HUES64 (cell line): ENCODE data around the gene PLEKHG4.

ENCODE experiments used
- H3K27ac ChIP-seq: 2 replicates; pipeline ENCODE4 v1.7.0; 2013; ENCODE audit warnings: low read depth, low read length, inconsistent platforms
- H3K27me3 ChIP-seq: 2 replicates; pipeline ENCODE4 v1.6.1; 2013; ENCODE audit warnings: mild to moderate bottlenecking, low read length; ENCODE audit not compliant: insufficient read depth
- H3K36me3 ChIP-seq: 2 replicates; pipeline ENCODE4 v1.6.1; 2013; ENCODE audit warnings: mild to moderate bottlenecking, low read length; ENCODE audit not compliant: insufficient read depth
- H3K4me1 ChIP-seq: 2 replicates; pipeline ENCODE4 v1.6.1; 2013; ENCODE audit warnings: mild to moderate bottlenecking, low read length, moderate library complexity; ENCODE audit not compliant: insufficient read depth
- H3K4me3 ChIP-seq: 2 replicates; pipeline ENCODE4 v1.5.1; 2013; ENCODE audit warnings: mild to moderate bottlenecking, low read length, moderate library complexity
- H3K9ac ChIP-seq: 2 replicates; pipeline ENCODE4 v1.6.1; 2013; ENCODE audit warnings: mild to moderate bottlenecking, low read depth, low read length
- H3K9me3 ChIP-seq: 2 replicates; pipeline ENCODE4 v1.6.1; 2013; ENCODE audit warnings: low read depth, low read length; ENCODE audit not compliant: insufficient read depth
- WGBS: fragments of 150-250, 120-280 bp; methylation state at CpG from one replicate; pipeline ENCODE4 v1.1.7; 2013; ENCODE audit warnings: missing lambda C conversion rate; 5-methylcytosine and 5-hydroxymethylcytosine counted together

PLEKHG4 gene

GRCh38 chr16:67294938-67295361, 15.6 kb downstream of the PLEKHG4 start:
- no peaks in the 10 kb centered on the region for H3K36me3 ChIP-seq
- WGBS: 80% methylated on average over 7 of the region's 7 CpGs
- no peak overlapping the region for H3K27ac ChIP-seq
- peaks cover 3% of the 10 kb centered on the region; the same call in 1 of the 2 replicates for H3K27me3 ChIP-seq
- no peaks in the 10 kb centered on the region for H3K9me3 ChIP-seq
- H3K4me1 ChIP-seq: no peaks in the 10 kb centered on the region
- no peak overlapping the region for H3K4me3 ChIP-seq
- H3K9ac ChIP-seq: no peak overlapping the region

GRCh38 chr16:67296420-67296819, 17.1 kb downstream of the PLEKHG4 start:
- no peak overlapping the region for H3K27ac ChIP-seq
- H3K36me3 ChIP-seq: no peaks in the 10 kb centered on the region
- no peaks in the 10 kb centered on the region for H3K9me3 ChIP-seq
- H3K9ac ChIP-seq: no peak overlapping the region
- H3K27me3 ChIP-seq: peaks cover 3% of the 10 kb centered on the region; the same call in 1 of the 2 replicates
- WGBS: 92% methylated on average over 3 of the region's 3 CpGs
- H3K4me1 ChIP-seq: no peaks in the 10 kb centered on the region
- H3K4me3 ChIP-seq: no peak overlapping the region

GRCh38 chr16:67298277-67298676, 18.9 kb downstream of the PLEKHG4 start:
- WGBS: 92% methylated on average over 9 of the region's 9 CpGs
- H3K36me3 ChIP-seq: no peaks in the 10 kb centered on the region
- no peaks in the 10 kb centered on the region for H3K9me3 ChIP-seq
- H3K27me3 ChIP-seq: peaks cover 3% of the 10 kb centered on the region; the same call in 1 of the 2 replicates
- no peak overlapping the region for H3K9ac ChIP-seq
- H3K4me1 ChIP-seq: no peaks in the 10 kb centered on the region; the same call in 1 of the 2 replicates
- H3K27ac ChIP-seq: no peak overlapping the region
- no peak overlapping the region for H3K4me3 ChIP-seq

- no peak overlapping the region for H3K9ac ChIP-seq
- WGBS: 96% methylated on average over 15 of the region's 15 CpGs
- peaks cover 3% of the 10 kb centered on the region; the same call in 1 of the 2 replicates for H3K27me3 ChIP-seq
- H3K9me3 ChIP-seq: no peaks in the 10 kb centered on the region
- H3K27ac ChIP-seq: no peak overlapping the region
- H3K4me1 ChIP-seq: no peaks in the 10 kb centered on the region; the same call in 1 of the 2 replicates
- H3K36me3 ChIP-seq: no peaks in the 10 kb centered on the region
- no peak overlapping the region for H3K4me3 ChIP-seq
Observed at GRCh38 chr16:67299269-67299668, 19.9 kb downstream of the PLEKHG4 start.

GRCh38 chr16:67301080-67301782, 21.9 kb downstream of the PLEKHG4 start:
- 88% methylated on average over 10 of the region's 11 CpGs for WGBS
- Histone ChIP-seq H3K27me3 (peaks cover 3% of the 10 kb centered on the region; the same call in 1 of the 2 replicates), H3K27ac (no peak overlapping the region), H3K36me3 (no peaks in the 10 kb centered on the region), H3K4me1 (no peaks in the 10 kb centered on the region; the same call in 1 of the 2 replicates), H3K4me3 (no peak overlapping the region), H3K9ac (no peak overlapping the region), H3K9me3 (no peaks in the 10 kb centered on the region)

DNA sequence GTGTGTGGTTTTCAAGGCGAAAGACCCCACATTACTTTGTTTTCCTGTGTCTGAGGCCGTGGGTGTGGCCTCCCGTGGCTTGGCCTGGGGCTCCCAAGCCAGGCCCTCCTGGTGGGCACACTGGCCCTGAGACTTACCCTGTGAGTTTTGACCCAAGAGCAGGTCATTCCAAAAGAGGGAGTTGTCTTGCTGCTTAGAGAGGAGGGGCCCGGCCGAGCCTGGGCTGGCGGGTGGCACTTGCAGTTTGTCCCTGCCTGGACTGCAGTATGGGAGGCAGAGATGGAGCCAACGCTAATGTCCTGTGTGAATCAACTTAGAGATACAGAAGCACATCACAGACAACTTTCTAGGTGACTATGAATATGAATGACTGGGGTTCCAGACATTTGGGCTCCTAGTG, 22.7 kb downstream of the PLEKHG4 start:
- H3K9me3 ChIP-seq: no peaks in the 10 kb centered on the region
- WGBS: 90% methylated on average over 7 of the region's 7 CpGs
- H3K36me3 ChIP-seq: no peaks in the 10 kb centered on the region
- H3K9ac ChIP-seq: no peak overlapping the region
- no peak overlapping the region for H3K4me3 ChIP-seq
- H3K27me3 ChIP-seq: peaks cover 1% of the 10 kb centered on the region; the same call in 1 of the 2 replicates
- no peaks in the 10 kb centered on the region; the same call in 1 of the 2 replicates for H3K4me1 ChIP-seq
- H3K27ac ChIP-seq: no peak overlapping the region

DNA sequence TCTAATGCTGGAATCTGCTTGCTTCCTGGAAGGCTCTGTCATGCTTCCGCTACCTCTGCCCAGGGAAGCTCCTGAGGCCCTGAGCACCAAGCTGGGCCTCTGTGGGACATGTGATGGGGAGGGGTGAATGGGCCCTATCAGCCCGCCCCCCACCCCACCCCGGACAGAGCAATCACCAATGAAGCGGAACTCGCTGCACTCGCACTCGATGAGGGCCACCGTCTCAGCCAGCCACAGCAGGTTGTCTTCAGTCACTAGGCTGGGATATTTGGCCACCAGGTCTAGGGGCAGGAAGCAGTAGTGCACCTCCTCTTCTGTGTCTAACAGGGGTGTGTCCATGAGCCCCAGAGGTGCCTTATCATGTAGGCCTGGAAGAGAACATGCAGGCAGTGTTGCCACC, 23.6 kb downstream of the PLEKHG4 start:
- H3K9ac ChIP-seq: no peak overlapping the region
- no peak overlapping the region for H3K4me3 ChIP-seq
- H3K36me3 ChIP-seq: no peaks in the 10 kb centered on the region
- H3K27me3 ChIP-seq: no peaks in the 10 kb centered on the region; the same call in 1 of the 2 replicates
- no peaks in the 10 kb centered on the region; the same call in 1 of the 2 replicates for H3K4me1 ChIP-seq
- 71% methylated on average over 8 of the region's 8 CpGs for WGBS
- no peaks in the 10 kb centered on the region for H3K9me3 ChIP-seq
- no peak overlapping the region for H3K27ac ChIP-seq

GRCh38 chr16:67304020-67304419, 24.7 kb downstream of the PLEKHG4 start:
- Histone ChIP-seq H3K9ac (no peak overlapping the region), H3K27ac (no peak overlapping the region), H3K27me3 (no peaks in the 10 kb centered on the region; the same call in 1 of the 2 replicates), H3K9me3 (no peaks in the 10 kb centered on the region), H3K4me3 (no peak overlapping the region), H3K4me1 (no peaks in the 10 kb centered on the region; the same call in 1 of the 2 replicates), H3K36me3 (no peaks in the 10 kb centered on the region)
- 86% methylated on average over 1 of the region's 1 CpG for WGBS

DNA sequence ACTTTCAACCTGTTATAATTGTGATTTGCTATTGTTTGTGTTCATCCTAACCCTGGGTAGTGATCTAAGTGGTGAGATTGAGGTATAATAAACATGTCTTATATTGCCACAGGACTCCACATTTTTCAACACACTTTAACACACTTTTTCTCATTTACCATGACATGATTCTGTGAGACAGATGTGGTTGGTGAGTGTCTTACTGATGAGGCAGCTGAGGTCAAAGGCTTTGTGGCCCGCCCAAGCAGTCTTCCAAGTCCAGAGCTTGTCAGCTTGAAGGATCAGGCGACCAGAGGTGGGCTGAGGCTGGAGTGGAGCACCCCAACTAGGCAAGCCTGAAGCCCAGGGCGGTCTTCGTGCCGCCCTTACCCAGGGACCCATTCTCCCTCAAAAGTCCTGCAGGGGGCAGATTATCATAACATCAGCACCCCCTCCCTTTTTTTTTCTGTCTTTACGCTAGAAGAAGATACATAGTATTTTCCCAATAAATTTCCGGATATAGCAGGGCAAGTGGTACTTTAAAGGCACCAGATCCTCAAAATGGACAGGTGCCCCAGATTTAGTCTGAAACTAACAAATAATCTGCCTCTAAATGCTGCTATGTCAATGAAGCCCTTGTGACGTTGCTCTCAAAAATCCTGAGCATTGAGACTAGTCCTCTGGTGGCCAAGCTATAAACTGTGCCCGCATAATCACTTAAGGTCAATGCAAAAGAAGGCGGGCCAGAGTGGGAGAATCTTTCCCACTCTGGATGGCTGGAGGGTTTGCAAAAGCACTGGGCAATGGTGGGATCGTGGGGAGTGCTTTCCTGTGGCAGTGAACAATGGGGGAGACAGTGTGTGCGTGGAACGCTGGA, 26.1 kb downstream of the PLEKHG4 start:
- WGBS: 89% methylated on average over 13 of the region's 13 CpGs
- H3K27ac ChIP-seq: no peak overlapping the region
- H3K9me3 ChIP-seq: no peaks in the 10 kb centered on the region
- no peak overlapping the region for H3K9ac ChIP-seq
- H3K36me3 ChIP-seq: no peaks in the 10 kb centered on the region
- H3K4me3 ChIP-seq: no peak overlapping the region
- H3K27me3 ChIP-seq: no peaks in the 10 kb centered on the region; the same call in 1 of the 2 replicates
- H3K4me1 ChIP-seq: no peaks in the 10 kb centered on the region; the same call in 1 of the 2 replicates

GRCh38 chr16:67310561-67310960, 31.2 kb downstream of the PLEKHG4 start:
- no peak overlapping the region for H3K27ac ChIP-seq
- WGBS: 93% methylated on average over 3 of the region's 3 CpGs
- H3K9ac ChIP-seq: no peak overlapping the region

More at GRCh38 chr16:67310561-67310960, 31.2 kb downstream of the PLEKHG4 start:
- Histone ChIP-seq H3K36me3 (no peaks in the 10 kb centered on the region), H3K4me1 (no peaks in the 10 kb centered on the region), H3K4me3 (no peak overlapping the region), H3K9me3 (no peaks in the 10 kb centered on the region), H3K27me3 (no peaks in the 10 kb centered on the region)
